Testis (tissue), 3 donors: ENCODE measurements around the gene MLLT10. TPM values are rescaled to one million over a fixed set of nuclear protein-coding genes. Genes with fewer than 3 reads are reported as not detected.

ENCODE experiments used
- DNase-seq: peaks from one replicate; pipeline ENCODE4 v3.0.0-alpha.2; 2019
- H3K27ac ChIP-seq, 2 donors: fragments of 200-600 bp; sonication (generic); one replicate each; pipeline ENCODE4 v1.5.1; 2019
- H3K27me3 ChIP-seq: fragments of 200-600 bp; sonication (generic); one replicate; pipeline ENCODE4 v1.5.1; 2019
- H3K36me3 ChIP-seq: fragments of 200-600 bp; sonication (generic); one replicate; pipeline ENCODE4 v1.5.1; 2017; ENCODE audit warnings: low read depth; ENCODE audit errors: missing control alignments
- H3K4me1 ChIP-seq: fragments of 200-600 bp; sonication (generic); one replicate; pipeline ENCODE4 v1.5.1; 2019
- H3K4me3 ChIP-seq, 2 donors: fragments of 200-600 bp; sonication (generic); one replicate each; pipeline ENCODE4 v1.5.1; 2017 to 2019
- H3K9me3 ChIP-seq: fragments of 200-600 bp; sonication (generic); one replicate; pipeline ENCODE4 v1.5.1; 2017
- CTCF ChIP-seq, 3 experiments: fragments of 450-650 bp in 2 of 3; fragments of 200-600 bp in 1 of 3; sonication (generic) in 1 of 3; IDR thresholded peaks; one replicate each; pipeline ENCODE4 v1.5.1; 2016 to 2019; ENCODE audit warnings: antibody characterized with exemption in 3 of 3, mild to moderate bottlenecking in 2 of 3, moderate library complexity in 1 of 3
- POLR2A ChIP-seq: fragments of 450-650 bp; IDR thresholded peaks from one replicate; pipeline ENCODE4 v1.6.1; 2017; ENCODE audit warnings: antibody characterized with exemption, mild to moderate bottlenecking, moderate library complexity
- WGBS, 2 donors: methylation state at CpG; one replicate each; pipeline ENCODE4 v1.1.5; 2018; 5-methylcytosine and 5-hydroxymethylcytosine counted together
- intact Hi-C: fragments of 100-400 bp; cut with DNase I; formaldehyde crosslinking; loops from one replicate; pipeline ENCODE4 v1.15.1; 2023; ENCODE audit warnings: low total_unique reads
- polyA plus RNA-seq: library from polyadenylated mRNA; stranded (reverse); fragments of 350-450 nt; fragmentation: Illumina TruSeq; extraction: RNeasy Lipid Tissue Mini Kit (QIAGEN cat#74804); gene quantifications from one replicate; pipeline ENCODE4 v1.2.3, GENCODE V29; 2014; ENCODE audit warnings: low read depth, low replicate concordance; ENCODE audit not compliant: insufficient read depth
- total RNA-seq, 2 donors: library from RNA; depleted of rRNA; stranded (reverse); fragments of >200 nt; gene quantifications; one replicate each; pipeline ENCODE4 v1.2.3, GENCODE V29; 2016

The MLLT10 gene
- total and polyA plus RNA-seq, 3 donors from 2014 or later = 130 to 243 (median 144) TPM

GRCh38 chr10:21593986-21594385 is 60.0 kb downstream of the MLLT10 start:
- H3K27ac ChIP-seq = no peak overlapping the region
- H3K4me1 ChIP-seq = peaks cover 4% of the 10 kb centered on the region
- H3K36me3 ChIP-seq = no peaks in the 10 kb centered on the region
- H3K4me3 ChIP-seq = no peak overlapping the region
- intact Hi-C loops = no loop called here
- H3K9me3 ChIP-seq = no peaks in the 10 kb centered on the region
- WGBS, 2 donors = 76 to 91% methylated on average over 5 of the region's 5 CpGs
- no peak for DNase-seq
- H3K27me3 ChIP-seq = no peaks in the 10 kb centered on the region
- TF ChIP-seq POLR2A (no peak), CTCF (IDR thresholded peaks at IDR 0.05) (no peak)

- DNase-seq = no peak
- Histone ChIP-seq H3K9me3 (no peaks in the 10 kb centered on the region), H3K36me3 (no peaks in the 10 kb centered on the region), H3K4me3 (no peak overlapping the region), H3K27ac (no peak overlapping the region), H3K27me3 (no peaks in the 10 kb centered on the region), H3K4me1 (no peaks in the 10 kb centered on the region)
- TF ChIP-seq CTCF (IDR thresholded peaks at IDR 0.05) = no peak
- TF ChIP-seq POLR2A = no peak
- WGBS, 2 donors = 87 to 89% methylated on average over 2 of the region's 2 CpGs
- intact Hi-C loops = no loop called here
Measured at GRCh38 chr10:21599582-21599981, 65.5 kb downstream of the MLLT10 start.

- TF ChIP-seq POLR2A (no peak), CTCF (IDR thresholded peaks at IDR 0.05) (no peak)
- no peak overlapping the region for H3K27ac ChIP-seq
- H3K27me3 ChIP-seq = no peaks in the 10 kb centered on the region
- no peak for DNase-seq
- H3K4me1 ChIP-seq = no peaks in the 10 kb centered on the region
- intact Hi-C loops = no loop called here
- WGBS, 2 donors = 68 to 78% methylated on average over 1 of the region's 1 CpG
- H3K4me3 ChIP-seq = no peak overlapping the region
- H3K36me3 ChIP-seq = no peaks in the 10 kb centered on the region
- no peaks in the 10 kb centered on the region for H3K9me3 ChIP-seq
Measured at GRCh38 chr10:21600804-21601433, 66.9 kb downstream of the MLLT10 start.

- no peaks in the 10 kb centered on the region for H3K27me3 ChIP-seq
- H3K9me3 ChIP-seq = no peaks in the 10 kb centered on the region
- H3K27ac ChIP-seq = no peak overlapping the region
- 86% methylated on average over 1 of the region's 1 CpG for WGBS, 2 donors
- intact Hi-C loops = no loop called here
- H3K4me3 ChIP-seq = no peak overlapping the region
- H3K4me1 ChIP-seq = no peaks in the 10 kb centered on the region
- H3K36me3 ChIP-seq = no peaks in the 10 kb centered on the region
- DNase-seq = no peak
- TF ChIP-seq CTCF (IDR thresholded peaks at IDR 0.05) = no peak
- TF ChIP-seq POLR2A = no peak
Measured at GRCh38 chr10:21602313-21602712, 68.3 kb downstream of the MLLT10 start.

GRCh38 chr10:21603721-21604120 is 69.7 kb downstream of the MLLT10 start:
- no peak for DNase-seq
- no peaks in the 10 kb centered on the region for H3K36me3 ChIP-seq
- intact Hi-C loops = no loop called here
- no peaks in the 10 kb centered on the region for H3K4me1 ChIP-seq
- TF ChIP-seq POLR2A (no peak), CTCF (IDR thresholded peaks at IDR 0.05) (no peak)
- no peaks in the 10 kb centered on the region for H3K27me3 ChIP-seq
- H3K27ac ChIP-seq = no peak overlapping the region
- H3K4me3 ChIP-seq = no peak overlapping the region
- no peaks in the 10 kb centered on the region for H3K9me3 ChIP-seq
